ENCODE results near the gene LRRC72. TPM values are rescaled to one million over a fixed set of nuclear protein-coding genes. Genes with fewer than 3 reads are reported as not detected.
"Not testable (repeated sequence)": the region's sequence is repeated elsewhere in the genome, so short reads cannot be mapped to it uniquely, and the experiment has no call there.

Gene LRRC72
- total RNA-seq, 1 donor from 2014 or later: not detected

- no peak overlapping the region for H3K4me3 Mint-ChIP-seq (ENCODE audit: unreplicated experiment)
- no peaks in the 10 kb centered on the region for H3K27me3 Mint-ChIP-seq (ENCODE audit: unreplicated experiment)
- TF ChIP-seq CTCF (IDR thresholded peaks at IDR 0.05; ENCODE audit: partially characterized antibody, unreplicated experiment): no peak
- H3K4me1 Mint-ChIP-seq (ENCODE audit: low read depth, unreplicated experiment): peaks cover 3% of the 10 kb centered on the region
- no peak for DNase-seq
- no peaks in the 10 kb centered on the region for H3K9me3 Mint-ChIP-seq (ENCODE audit: unreplicated experiment)
- H3K27ac Mint-ChIP-seq (ENCODE audit: unreplicated experiment): no peak overlapping the region
- no peaks in the 10 kb centered on the region for H3K36me3 Mint-ChIP-seq (ENCODE audit: unreplicated experiment)
Observed at GRCh38 chr7:16592395-16592794, 65.8 kb downstream of the LRRC72 start.

DNA sequence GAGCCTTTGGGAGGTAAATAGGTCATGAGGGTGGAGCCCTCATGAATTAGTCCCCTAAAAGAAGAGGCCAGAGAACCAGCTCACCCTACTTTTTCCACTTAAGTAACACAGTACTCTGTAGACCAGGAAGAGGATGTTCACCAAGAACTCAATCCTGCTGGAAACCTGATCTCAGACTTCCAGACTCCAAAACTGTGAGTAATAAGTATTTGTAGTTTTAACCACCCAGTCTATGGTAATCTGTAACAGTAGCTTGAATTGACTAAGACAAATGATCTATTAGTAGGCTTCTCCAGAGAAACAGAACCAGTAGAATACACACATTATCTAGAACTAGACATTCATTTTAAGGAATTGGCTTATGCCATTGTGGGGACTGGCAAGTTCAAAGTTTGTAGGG is 67.4 kb downstream of the LRRC72 start:
- Mint-ChIP-seq H3K36me3 (ENCODE audit: unreplicated experiment) (no peaks in the 10 kb centered on the region), H3K9me3 (ENCODE audit: unreplicated experiment) (no peaks in the 10 kb centered on the region), H3K27me3 (ENCODE audit: unreplicated experiment) (no peaks in the 10 kb centered on the region), H3K27ac (ENCODE audit: unreplicated experiment) (no peak overlapping the region), H3K4me1 (ENCODE audit: low read depth, unreplicated experiment) (no peaks in the 10 kb centered on the region), H3K4me3 (ENCODE audit: unreplicated experiment) (no peak overlapping the region)
- no peak for TF ChIP-seq CTCF (IDR thresholded peaks at IDR 0.05; ENCODE audit: partially characterized antibody, unreplicated experiment)
- no peak for DNase-seq

DNA sequence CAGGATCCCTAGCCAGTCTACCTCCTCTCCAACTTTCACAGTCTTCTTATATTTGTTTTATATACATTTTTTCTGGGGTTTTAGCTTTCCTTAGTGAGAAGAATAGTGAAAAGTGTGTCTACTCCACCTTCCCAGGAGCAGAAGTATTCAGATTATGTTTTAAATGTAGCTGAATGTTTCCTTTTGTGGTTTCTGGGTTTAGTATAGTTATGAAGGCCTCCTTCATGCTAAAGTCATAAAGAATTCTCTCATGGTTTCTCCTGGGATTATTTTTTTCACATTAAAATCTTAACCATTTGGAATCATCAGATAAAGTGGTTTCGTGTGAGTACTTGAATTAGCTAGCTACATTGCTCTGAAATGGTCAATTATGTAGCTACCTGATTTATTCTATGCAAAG is 68.1 kb downstream of the LRRC72 start:
- H3K4me1 Mint-ChIP-seq (ENCODE audit: low read depth, unreplicated experiment): no peaks in the 10 kb centered on the region

DNA sequence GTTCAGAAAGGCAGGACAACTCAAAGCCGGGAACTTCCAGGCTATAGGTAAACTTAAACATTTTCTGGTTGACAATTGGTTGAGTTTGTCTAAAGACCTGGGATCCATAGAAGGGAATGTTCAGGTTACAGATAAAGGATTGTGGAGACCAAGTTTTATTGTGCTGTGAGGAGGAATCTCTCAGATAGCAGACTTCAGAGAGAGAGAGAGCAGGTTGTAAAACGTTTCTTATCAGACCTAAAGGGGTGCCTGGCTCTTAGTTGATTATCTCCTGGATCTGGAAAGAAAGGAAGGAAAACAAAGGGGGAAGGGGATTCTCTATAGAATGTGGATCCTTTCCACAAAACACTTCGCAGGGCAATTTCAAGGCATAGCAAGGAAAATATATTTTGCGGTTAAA is 69.0 kb downstream of the LRRC72 start:
- H3K4me3 Mint-ChIP-seq (ENCODE audit: unreplicated experiment); H3K27ac Mint-ChIP-seq (ENCODE audit: unreplicated experiment); H3K27me3 Mint-ChIP-seq (ENCODE audit: unreplicated experiment); DNase-seq; H3K4me1 Mint-ChIP-seq (ENCODE audit: low read depth, unreplicated experiment); H3K36me3 Mint-ChIP-seq (ENCODE audit: unreplicated experiment); H3K9me3 Mint-ChIP-seq (ENCODE audit: unreplicated experiment): not testable (repeated sequence)

More for the DNA sequence above, 68.1 kb downstream of the LRRC72 start:
- Mint-ChIP-seq H3K36me3 (ENCODE audit: unreplicated experiment) (no peaks in the 10 kb centered on the region), H3K9me3 (ENCODE audit: unreplicated experiment) (no peaks in the 10 kb centered on the region), H3K27me3 (ENCODE audit: unreplicated experiment) (no peaks in the 10 kb centered on the region), H3K4me3 (ENCODE audit: unreplicated experiment) (no peak overlapping the region), H3K27ac (ENCODE audit: unreplicated experiment) (no peak overlapping the region)
- DNase-seq: no peak
- no peak for TF ChIP-seq CTCF (IDR thresholded peaks at IDR 0.05; ENCODE audit: partially characterized antibody, unreplicated experiment)

DNA sequence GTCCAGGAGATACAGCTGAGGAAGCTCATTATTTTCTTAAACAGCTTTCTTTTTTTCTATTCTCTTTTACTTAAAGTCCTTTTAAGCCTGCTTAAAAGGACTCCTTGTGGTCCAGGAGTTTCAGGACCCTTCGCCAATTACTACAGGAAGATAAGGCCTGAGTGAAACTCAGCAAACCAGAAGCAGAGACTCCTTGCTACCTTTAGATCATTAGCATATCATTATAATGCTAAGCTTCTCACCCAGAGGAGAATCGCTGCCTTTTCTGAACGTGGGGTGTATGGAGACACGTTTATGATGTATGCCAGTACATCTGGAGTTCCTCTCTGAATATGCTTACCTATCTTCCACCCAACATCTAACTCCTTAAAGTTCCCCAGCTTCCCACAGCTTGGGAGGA is 71.4 kb downstream of the LRRC72 start:
- Mint-ChIP-seq H3K4me3 (ENCODE audit: unreplicated experiment) (no peak overlapping the region), H3K27me3 (ENCODE audit: unreplicated experiment) (no peaks in the 10 kb centered on the region), H3K36me3 (ENCODE audit: unreplicated experiment) (no peaks in the 10 kb centered on the region), H3K9me3 (ENCODE audit: unreplicated experiment) (no peaks in the 10 kb centered on the region), H3K4me1 (ENCODE audit: low read depth, unreplicated experiment) (no peaks in the 10 kb centered on the region), H3K27ac (ENCODE audit: unreplicated experiment) (no peak overlapping the region)
- TF ChIP-seq CTCF (IDR thresholded peaks at IDR 0.05; ENCODE audit: partially characterized antibody, unreplicated experiment): no peak
- DNase-seq: no peak

DNA sequence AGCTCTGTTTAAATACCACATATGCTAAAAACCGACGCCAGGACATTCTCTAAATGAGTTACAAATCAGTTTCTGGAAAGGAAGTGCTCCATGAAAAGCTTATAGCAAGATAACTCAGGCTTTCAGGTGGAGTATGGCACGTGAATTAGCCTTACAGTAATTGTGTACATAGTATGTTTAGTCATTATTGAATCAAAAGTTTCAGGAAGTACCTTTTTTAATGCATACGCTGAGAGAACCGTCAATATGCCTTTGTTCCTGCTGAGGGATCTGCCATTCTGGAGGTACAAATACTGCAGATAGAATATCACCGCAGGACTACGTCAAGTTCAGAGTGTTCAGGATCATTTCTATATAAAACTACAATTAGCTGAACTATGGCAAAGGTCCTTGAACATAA is 73.2 kb downstream of the LRRC72 start:
- no peaks in the 10 kb centered on the region for H3K4me1 Mint-ChIP-seq (ENCODE audit: low read depth, unreplicated experiment)
- H3K27ac Mint-ChIP-seq (ENCODE audit: unreplicated experiment): no peak overlapping the region
- no peaks in the 10 kb centered on the region for H3K9me3 Mint-ChIP-seq (ENCODE audit: unreplicated experiment)
- H3K36me3 Mint-ChIP-seq (ENCODE audit: unreplicated experiment): no peaks in the 10 kb centered on the region
- DNase-seq: no peak
- no peak for TF ChIP-seq CTCF (IDR thresholded peaks at IDR 0.05; ENCODE audit: partially characterized antibody, unreplicated experiment)
- H3K4me3 Mint-ChIP-seq (ENCODE audit: unreplicated experiment): no peak overlapping the region
- H3K27me3 Mint-ChIP-seq (ENCODE audit: unreplicated experiment): no peaks in the 10 kb centered on the region
